ENCODE results near the gene DNER.

DNA sequence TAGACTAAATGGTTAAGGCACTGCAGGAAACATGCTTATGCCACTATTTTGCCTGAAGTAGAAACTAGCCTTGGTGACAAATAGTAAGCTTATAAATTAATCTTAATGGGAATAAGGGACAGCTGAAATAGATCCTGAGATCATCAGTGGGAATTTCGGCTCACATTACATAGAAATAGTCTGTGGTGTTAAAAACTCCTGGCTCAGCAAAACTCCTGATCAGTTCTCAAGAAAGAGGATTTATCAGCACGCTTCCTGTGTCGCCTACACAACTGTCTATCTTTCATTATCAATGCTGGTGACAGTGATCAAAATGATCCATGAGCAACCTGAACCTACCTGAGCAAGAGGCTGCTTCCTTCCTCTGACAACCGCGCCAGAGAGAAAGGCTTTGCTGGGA lies 17.0 kb upstream of the DNER start:
- TF ChIP-seq, protein P1, sequence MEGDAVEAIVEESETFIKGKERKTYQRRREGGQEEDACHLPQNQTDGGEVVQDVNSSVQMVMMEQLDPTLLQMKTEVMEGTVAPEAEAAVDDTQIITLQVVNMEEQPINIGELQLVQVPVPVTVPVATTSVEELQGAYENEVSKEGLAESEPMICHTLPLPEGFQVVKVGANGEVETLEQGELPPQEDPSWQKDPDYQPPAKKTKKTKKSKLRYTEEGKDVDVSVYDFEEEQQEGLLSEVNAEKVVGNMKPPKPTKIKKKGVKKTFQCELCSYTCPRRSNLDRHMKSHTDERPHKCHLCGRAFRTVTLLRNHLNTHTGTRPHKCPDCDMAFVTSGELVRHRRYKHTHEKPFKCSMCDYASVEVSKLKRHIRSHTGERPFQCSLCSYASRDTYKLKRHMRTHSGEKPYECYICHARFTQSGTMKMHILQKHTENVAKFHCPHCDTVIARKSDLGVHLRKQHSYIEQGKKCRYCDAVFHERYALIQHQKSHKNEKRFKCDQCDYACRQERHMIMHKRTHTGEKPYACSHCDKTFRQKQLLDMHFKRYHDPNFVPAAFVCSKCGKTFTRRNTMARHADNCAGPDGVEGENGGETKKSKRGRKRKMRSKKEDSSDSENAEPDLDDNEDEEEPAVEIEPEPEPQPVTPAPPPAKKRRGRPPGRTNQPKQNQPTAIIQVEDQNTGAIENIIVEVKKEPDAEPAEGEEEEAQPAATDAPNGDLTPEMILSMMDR (IDR thresholded peaks at IDR 0.05; ENCODE audit: low read depth, low read length): no peak
- no peak for TF ChIP-seq POLR2A (IDR thresholded peaks at IDR 0.05; ENCODE audit: extremely low read depth, insufficient read length)
- TF ChIP-seq, protein P2, sequence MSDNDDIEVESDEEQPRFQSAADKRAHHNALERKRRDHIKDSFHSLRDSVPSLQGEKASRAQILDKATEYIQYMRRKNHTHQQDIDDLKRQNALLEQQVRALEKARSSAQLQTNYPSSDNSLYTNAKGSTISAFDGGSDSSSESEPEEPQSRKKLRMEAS (IDR thresholded peaks at IDR 0.05; ENCODE audit: low read depth, low read length): no peak

All from NB4 (cell line).